H1 (cell line): ENCODE results near the gene ANKRD13C. TPM values are rescaled to one million over a fixed set of nuclear protein-coding genes. Genes with fewer than 3 reads are reported as not detected.

Source experiments
- CTCF ChIA-PET: fragments of 300-600 bp; sonication (Branson Sonifier 250); formaldehyde crosslinking; loops from one replicate; lab custom pipeline; 2021; ENCODE audit not compliant: partially characterized antibody; lab: Charles Lee
- POLR2A ChIA-PET: fragments of 300-600 bp; sonication (Branson Sonifier 250); formaldehyde crosslinking; loops from one replicate; lab custom pipeline; 2021; ENCODE audit warnings: inconsistent platforms; ENCODE audit not compliant: partially characterized antibody; lab: Charles Lee
- DNase-seq, 2 experiments: peaks; one replicate each; pipeline versions ENCODE4 v3.0.0 to v3.0.0-alpha.2; 2010 to 2022; ENCODE audit warnings: low spot score in 2 of 2, low read depth in 1 of 2, mixed read lengths in 1 of 2
- FAIRE-seq: peaks from 2 replicates; lab custom pipeline; 2011; peaks lifted over from hg19 to GRCh38; lab: Jason Lieb, UNC
- H2AFZ ChIP-seq: 2 replicates; pipeline ENCODE4 v1.8.1; 2012; ENCODE audit warnings: low read length, inconsistent platforms
- H2AK5ac ChIP-seq: 2 replicates; pipeline ENCODE4 v1.6.1; 2013; ENCODE audit warnings: low read depth, low read length
- H2BK120ac ChIP-seq: replicated peaks from 2 replicates; pipeline ENCODE3; 2013; ENCODE audit warnings: low read depth, low read length, inconsistent platforms
- H2BK12ac ChIP-seq: 2 replicates; pipeline ENCODE4 v1.6.1; 2013; ENCODE audit warnings: low read depth, low read length
- H2BK15ac ChIP-seq: 2 replicates; pipeline ENCODE4 v1.6.1; 2013; ENCODE audit warnings: low read length
- H2BK20ac ChIP-seq: 2 replicates; pipeline ENCODE4 v1.6.1; 2013; ENCODE audit warnings: low read length
- H2BK5ac ChIP-seq: 2 replicates; pipeline ENCODE4 v1.6.1; 2013; ENCODE audit warnings: low read depth, low read length
- H3K14ac ChIP-seq: 2 replicates; pipeline ENCODE4 v1.6.1; 2013; ENCODE audit warnings: inconsistent platforms; ENCODE audit not compliant: insufficient read length
- H3K18ac ChIP-seq: 2 replicates; pipeline ENCODE4 v1.6.1; 2013; ENCODE audit warnings: low read length; ENCODE audit errors: extremely low read depth
- H3K23ac ChIP-seq: 2 replicates; pipeline ENCODE4 v1.6.1; 2013; ENCODE audit warnings: inconsistent platforms; ENCODE audit not compliant: insufficient read length
- H3K23me2 ChIP-seq: 2 replicates; pipeline ENCODE4 v1.6.1; 2013; ENCODE audit warnings: low read depth, low read length
- H3K27ac ChIP-seq: 2 replicates; pipeline ENCODE4 v1.6.1; 2011; ENCODE audit warnings: low read depth, low read length, inconsistent platforms
- H3K27me3 ChIP-seq, 4 experiments: replicated peaks in 1 of 4; 1 replicate in 1 of 4; 2 replicates in 3 of 4; pipeline versions ENCODE4 v1.6.1 to v1.8.1; 2011 to 2013; ENCODE audit warnings: low read length in 3 of 4, mild to moderate bottlenecking in 3 of 4, inconsistent platforms in 2 of 4, mixed read lengths in 2 of 4, moderate library complexity in 1 of 4; ENCODE audit not compliant: control insufficient read depth in 3 of 4, insufficient read depth in 3 of 4; ENCODE audit errors: extremely low read depth in 1 of 4
- H3K36me3 ChIP-seq, 4 experiments: 2 replicates each; pipeline versions ENCODE4 v1.6.1 to v1.8.1; 2011 to 2013; ENCODE audit warnings: mild to moderate bottlenecking in 4 of 4, low read length in 3 of 4, moderate library complexity in 2 of 4, control low read depth in 1 of 4, inconsistent platforms in 1 of 4; ENCODE audit not compliant: insufficient read depth in 4 of 4, control insufficient read depth in 2 of 4
- H3K4ac ChIP-seq: replicated peaks from 2 replicates; pipeline ENCODE3; 2013; ENCODE audit warnings: low read length, low read depth, mixed read lengths, inconsistent platforms; ENCODE audit not compliant: insufficient read length
- H3K4me1 ChIP-seq, 4 experiments: replicated peaks in 1 of 4; 1 replicate in 1 of 4; 2 replicates in 3 of 4; pipeline versions ENCODE4 v1.6.1 to v1.8.1; 2011 to 2013; ENCODE audit warnings: low read length in 3 of 4, inconsistent platforms in 2 of 4, mixed read lengths in 1 of 4; ENCODE audit not compliant: insufficient read depth in 4 of 4, control insufficient read depth in 3 of 4
- H3K4me2 ChIP-seq, 2 experiments: 2 replicates each; pipeline versions ENCODE4 v1.6.1 to v1.8.1; 2011 to 2013; ENCODE audit warnings: low read depth in 2 of 2, low read length in 2 of 2, control low read depth in 1 of 2, inconsistent platforms in 1 of 2, mild to moderate bottlenecking in 1 of 2; ENCODE audit not compliant: insufficient read depth in 1 of 2
- H3K4me3 ChIP-seq, 4 experiments: fragments of 200-600, 300-600 bp in 1 of 4; sonication (generic), shearing (Covaris generic), sonication (Bioruptor Twin) in 1 of 4; 2 replicates each; pipeline versions ENCODE4 v1.5.1 to v1.8.1; 2011 to 2016; ENCODE audit warnings: low read length in 4 of 4, low read depth in 3 of 4, control low read depth in 2 of 4, inconsistent platforms in 2 of 4, mild to moderate bottlenecking in 2 of 4, mixed read lengths in 1 of 4, moderate library complexity in 1 of 4; ENCODE audit not compliant: insufficient read depth in 2 of 4; ENCODE audit errors: extremely low read depth in 1 of 4
- H3K56ac ChIP-seq: replicated peaks from 2 replicates; pipeline ENCODE3; 2013; ENCODE audit warnings: low read depth, mild to moderate bottlenecking, mixed read lengths, low read length, inconsistent platforms; ENCODE audit not compliant: insufficient read length
- H3K79me1 ChIP-seq: 2 replicates; pipeline ENCODE4 v1.6.1; 2013; ENCODE audit warnings: low read depth, low read length, control low read depth
- H3K79me2 ChIP-seq, 2 experiments: 2 replicates each; pipeline versions ENCODE4 v1.6.1 to v1.8.1; 2012 to 2013; ENCODE audit warnings: low read length in 2 of 2, mild to moderate bottlenecking in 2 of 2, inconsistent platforms in 1 of 2; ENCODE audit not compliant: insufficient read depth in 2 of 2, control insufficient read depth in 1 of 2
- H3K9ac ChIP-seq, 4 experiments: replicated peaks in 1 of 4; 1 replicate in 1 of 4; 2 replicates in 3 of 4; pipeline versions ENCODE4 v1.6.1 to v1.8.1; 2011 to 2013; ENCODE audit warnings: low read depth in 3 of 4, low read length in 3 of 4, control low read depth in 2 of 4, mild to moderate bottlenecking in 2 of 4, moderate library complexity in 2 of 4, inconsistent platforms in 1 of 4; ENCODE audit errors: extremely low read depth in 1 of 4
- H3K9me3 ChIP-seq, 2 experiments: 2 replicates each; pipeline versions ENCODE4 v1.6.1 to v1.8.1; 2012 to 2013; ENCODE audit warnings: mild to moderate bottlenecking in 2 of 2, moderate library complexity in 2 of 2, control low read depth in 1 of 2, inconsistent platforms in 1 of 2, low read depth in 1 of 2, low read length in 1 of 2, mixed read lengths in 1 of 2; ENCODE audit not compliant: insufficient read depth in 2 of 2
- H4K20me1 ChIP-seq, 2 experiments: replicated peaks in 1 of 2; 2 replicates each; pipeline versions ENCODE3 to v1.8.1; 2011 to 2013; ENCODE audit warnings: inconsistent platforms in 2 of 2, low read length in 2 of 2, mild to moderate bottlenecking in 1 of 2; ENCODE audit not compliant: insufficient read depth in 2 of 2, control insufficient read depth in 1 of 2
- H4K5ac ChIP-seq: 2 replicates; pipeline ENCODE4 v1.6.1; 2013; ENCODE audit warnings: low read length, low read depth, mixed read lengths, inconsistent platforms; ENCODE audit not compliant: insufficient read length
- H4K8ac ChIP-seq: 2 replicates; pipeline ENCODE4 v1.8.0; 2013; ENCODE audit warnings: mild to moderate bottlenecking, moderate library complexity, low read length, inconsistent platforms; ENCODE audit not compliant: insufficient read depth; ENCODE audit errors: extremely low read depth
- H4K91ac ChIP-seq: replicated peaks from 2 replicates; pipeline ENCODE3; 2013; ENCODE audit warnings: low read length, mixed read lengths, inconsistent platforms; ENCODE audit not compliant: insufficient read length
- polyA plus RNA-seq, 7 experiments: library from polyadenylated mRNA; depleted of rRNA in 3 of 7; stranded (reverse) in 5 of 7; unstranded in 2 of 7; fragments of >200 nt in 5 of 7; fragments of 200-250 nt in 2 of 7; gene quantifications; 1 replicate in 5 of 7; 2 replicates in 1 of 7; 4 replicates in 1 of 7; pipeline versions ENCODE4 v1.2.1 to v1.2.3, GENCODE V29; 2011 to 2013; ENCODE audit warnings: missing spikeins in 2 of 7, mixed read lengths in 2 of 7
- total RNA-seq: library from RNA; stranded (reverse); fragmentation: NEBNext Ultra II Directional; extraction: Animal tissue kit (Norgen Biotek cat#: 25700); gene quantifications from 2 replicates; pipeline ENCODE4 v1.2.1, GENCODE V29; 2021
- TF ChIP-seq, protein P1 (sequence below): fragments of 300-600 bp; sonication (generic); IDR thresholded peaks from 2 replicates; pipeline ENCODE4 v1.7.1; 2012; ENCODE audit warnings: low read length, moderate library complexity, mild to moderate bottlenecking, inconsistent platforms; ENCODE audit not compliant: insufficient replicate concordance

Gene ANKRD13C
- total and polyA plus RNA-seq, 2 of the 8 experiments (the other 6 are each of a cell fraction or from before 2014, with no cell fraction given): 4.8 to 21.7 TPM

DNA sequence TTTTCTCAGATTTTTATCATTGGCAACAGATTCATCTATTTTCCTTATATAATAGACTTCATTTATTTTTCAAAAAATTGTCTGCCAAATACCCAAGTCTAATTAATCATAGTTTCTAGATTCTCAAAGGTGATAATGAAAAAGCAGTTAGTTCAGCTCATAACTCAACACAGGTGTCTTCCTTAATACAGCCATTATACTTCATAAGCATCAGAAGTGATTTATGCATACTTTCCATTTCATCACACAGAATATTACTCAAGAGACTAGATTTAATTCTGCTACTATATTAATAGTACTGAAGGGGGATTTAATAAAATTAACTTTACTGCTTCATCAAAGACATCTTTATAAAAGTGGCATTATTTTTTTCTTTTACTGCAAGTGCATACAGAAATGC is 114.6 kb downstream of the ANKRD13C start:
- no peak overlapping the region for H2AK5ac ChIP-seq
- H4K8ac ChIP-seq: no peak overlapping the region
- H3K4me3 ChIP-seq: no peak overlapping the region
- no peaks in the 10 kb centered on the region for H3K23me2 ChIP-seq
- H3K9ac ChIP-seq: no peak overlapping the region
- H3K18ac ChIP-seq: no peak overlapping the region
- H3K56ac ChIP-seq: no peak overlapping the region
- H3K4ac ChIP-seq: no peak overlapping the region
- H2BK15ac ChIP-seq: no peak overlapping the region
- H2BK5ac ChIP-seq: no peak overlapping the region
- no peak overlapping the region for H2BK12ac ChIP-seq
- no peak overlapping the region for H4K5ac ChIP-seq
- no peak overlapping the region for H2AFZ ChIP-seq
- peaks cover 0 to 3% of the 10 kb centered on the region in 2 experiments; a peak in 1 of 4 replicates for H3K79me2 ChIP-seq
- no peaks in the 10 kb centered on the region for H3K9me3 ChIP-seq
- H4K91ac ChIP-seq: no peak overlapping the region
- no peaks in the 10 kb centered on the region for H3K27me3 ChIP-seq
- no peaks in the 10 kb centered on the region for H3K4me1 ChIP-seq
- H3K14ac ChIP-seq: no peak overlapping the region
- FAIRE-seq: no peak
- no peak for DNase-seq
- no peak overlapping the region for H3K27ac ChIP-seq
- H4K20me1 ChIP-seq: peaks cover 0 to 1% of the 10 kb centered on the region in 2 experiments
- peaks cover 40 to 99% (median 86%) of the 10 kb centered on the region in 4 experiments for H3K36me3 ChIP-seq
- no peak overlapping the region for H2BK120ac ChIP-seq
- H3K23ac ChIP-seq: no peak overlapping the region
- no peak overlapping the region for H3K4me2 ChIP-seq
- POLR2A ChIA-PET: interaction anchor here (0.7 kb wide), 1 partner anchor 11 kb away, joined by 3 read pairs; no protein-coding TSS in a partner anchor
- H3K79me1 ChIP-seq: no peaks in the 10 kb centered on the region
- CTCF ChIA-PET: no interaction called here
- H2BK20ac ChIP-seq: no peak overlapping the region
- TF ChIP-seq, protein P1, sequence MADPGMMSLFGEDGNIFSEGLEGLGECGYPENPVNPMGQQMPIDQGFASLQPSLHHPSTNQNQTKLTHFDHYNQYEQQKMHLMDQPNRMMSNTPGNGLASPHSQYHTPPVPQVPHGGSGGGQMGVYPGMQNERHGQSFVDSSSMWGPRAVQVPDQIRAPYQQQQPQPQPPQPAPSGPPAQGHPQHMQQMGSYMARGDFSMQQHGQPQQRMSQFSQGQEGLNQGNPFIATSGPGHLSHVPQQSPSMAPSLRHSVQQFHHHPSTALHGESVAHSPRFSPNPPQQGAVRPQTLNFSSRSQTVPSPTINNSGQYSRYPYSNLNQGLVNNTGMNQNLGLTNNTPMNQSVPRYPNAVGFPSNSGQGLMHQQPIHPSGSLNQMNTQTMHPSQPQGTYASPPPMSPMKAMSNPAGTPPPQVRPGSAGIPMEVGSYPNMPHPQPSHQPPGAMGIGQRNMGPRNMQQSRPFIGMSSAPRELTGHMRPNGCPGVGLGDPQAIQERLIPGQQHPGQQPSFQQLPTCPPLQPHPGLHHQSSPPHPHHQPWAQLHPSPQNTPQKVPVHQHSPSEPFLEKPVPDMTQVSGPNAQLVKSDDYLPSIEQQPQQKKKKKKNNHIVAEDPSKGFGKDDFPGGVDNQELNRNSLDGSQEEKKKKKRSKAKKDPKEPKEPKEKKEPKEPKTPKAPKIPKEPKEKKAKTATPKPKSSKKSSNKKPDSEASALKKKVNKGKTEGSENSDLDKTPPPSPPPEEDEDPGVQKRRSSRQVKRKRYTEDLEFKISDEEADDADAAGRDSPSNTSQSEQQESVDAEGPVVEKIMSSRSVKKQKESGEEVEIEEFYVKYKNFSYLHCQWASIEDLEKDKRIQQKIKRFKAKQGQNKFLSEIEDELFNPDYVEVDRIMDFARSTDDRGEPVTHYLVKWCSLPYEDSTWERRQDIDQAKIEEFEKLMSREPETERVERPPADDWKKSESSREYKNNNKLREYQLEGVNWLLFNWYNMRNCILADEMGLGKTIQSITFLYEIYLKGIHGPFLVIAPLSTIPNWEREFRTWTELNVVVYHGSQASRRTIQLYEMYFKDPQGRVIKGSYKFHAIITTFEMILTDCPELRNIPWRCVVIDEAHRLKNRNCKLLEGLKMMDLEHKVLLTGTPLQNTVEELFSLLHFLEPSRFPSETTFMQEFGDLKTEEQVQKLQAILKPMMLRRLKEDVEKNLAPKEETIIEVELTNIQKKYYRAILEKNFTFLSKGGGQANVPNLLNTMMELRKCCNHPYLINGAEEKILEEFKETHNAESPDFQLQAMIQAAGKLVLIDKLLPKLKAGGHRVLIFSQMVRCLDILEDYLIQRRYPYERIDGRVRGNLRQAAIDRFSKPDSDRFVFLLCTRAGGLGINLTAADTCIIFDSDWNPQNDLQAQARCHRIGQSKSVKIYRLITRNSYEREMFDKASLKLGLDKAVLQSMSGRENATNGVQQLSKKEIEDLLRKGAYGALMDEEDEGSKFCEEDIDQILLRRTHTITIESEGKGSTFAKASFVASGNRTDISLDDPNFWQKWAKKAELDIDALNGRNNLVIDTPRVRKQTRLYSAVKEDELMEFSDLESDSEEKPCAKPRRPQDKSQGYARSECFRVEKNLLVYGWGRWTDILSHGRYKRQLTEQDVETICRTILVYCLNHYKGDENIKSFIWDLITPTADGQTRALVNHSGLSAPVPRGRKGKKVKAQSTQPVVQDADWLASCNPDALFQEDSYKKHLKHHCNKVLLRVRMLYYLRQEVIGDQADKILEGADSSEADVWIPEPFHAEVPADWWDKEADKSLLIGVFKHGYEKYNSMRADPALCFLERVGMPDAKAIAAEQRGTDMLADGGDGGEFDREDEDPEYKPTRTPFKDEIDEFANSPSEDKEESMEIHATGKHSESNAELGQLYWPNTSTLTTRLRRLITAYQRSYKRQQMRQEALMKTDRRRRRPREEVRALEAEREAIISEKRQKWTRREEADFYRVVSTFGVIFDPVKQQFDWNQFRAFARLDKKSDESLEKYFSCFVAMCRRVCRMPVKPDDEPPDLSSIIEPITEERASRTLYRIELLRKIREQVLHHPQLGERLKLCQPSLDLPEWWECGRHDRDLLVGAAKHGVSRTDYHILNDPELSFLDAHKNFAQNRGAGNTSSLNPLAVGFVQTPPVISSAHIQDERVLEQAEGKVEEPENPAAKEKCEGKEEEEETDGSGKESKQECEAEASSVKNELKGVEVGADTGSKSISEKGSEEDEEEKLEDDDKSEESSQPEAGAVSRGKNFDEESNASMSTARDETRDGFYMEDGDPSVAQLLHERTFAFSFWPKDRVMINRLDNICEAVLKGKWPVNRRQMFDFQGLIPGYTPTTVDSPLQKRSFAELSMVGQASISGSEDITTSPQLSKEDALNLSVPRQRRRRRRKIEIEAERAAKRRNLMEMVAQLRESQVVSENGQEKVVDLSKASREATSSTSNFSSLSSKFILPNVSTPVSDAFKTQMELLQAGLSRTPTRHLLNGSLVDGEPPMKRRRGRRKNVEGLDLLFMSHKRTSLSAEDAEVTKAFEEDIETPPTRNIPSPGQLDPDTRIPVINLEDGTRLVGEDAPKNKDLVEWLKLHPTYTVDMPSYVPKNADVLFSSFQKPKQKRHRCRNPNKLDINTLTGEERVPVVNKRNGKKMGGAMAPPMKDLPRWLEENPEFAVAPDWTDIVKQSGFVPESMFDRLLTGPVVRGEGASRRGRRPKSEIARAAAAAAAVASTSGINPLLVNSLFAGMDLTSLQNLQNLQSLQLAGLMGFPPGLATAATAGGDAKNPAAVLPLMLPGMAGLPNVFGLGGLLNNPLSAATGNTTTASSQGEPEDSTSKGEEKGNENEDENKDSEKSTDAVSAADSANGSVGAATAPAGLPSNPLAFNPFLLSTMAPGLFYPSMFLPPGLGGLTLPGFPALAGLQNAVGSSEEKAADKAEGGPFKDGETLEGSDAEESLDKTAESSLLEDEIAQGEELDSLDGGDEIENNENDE: no peak
